Measurements from ENCODE around the gene NIBAN1. TPM values are rescaled to one million over a fixed set of nuclear protein-coding genes. Genes with fewer than 3 reads are reported as not detected.

NIBAN1 gene
- 22.8 TPM for total RNA-seq

GRCh38 chr1:184974056-184974836 lies at the start of gene NIBAN1:
TSS of gene NIBAN1 (minus strand) at chr1:184974508. CDS start at chr1:184974356, 152 bp downstream.
- no peaks in the 10 kb centered on the region for H3K9me3 ChIP-seq
- no peaks in the 10 kb centered on the region for H3K36me3 ChIP-seq
- peak within 1 kb of the TSS; percentile 92 for H3K27ac ChIP-seq
- intact Hi-C loops (cut with DNase I) = no loop called here
- H3K4me3 ChIP-seq = peak within 1 kb of the TSS; percentile 75 to 78
- peak in 1 of 2 donors; percentile 52 for TF ChIP-seq POLR2AphosphoS5 (IDR thresholded peaks at IDR 0.05; ENCODE audit: insufficient read depth in 1 of 2, low read depth in 1 of 2)
- TF ChIP-seq POLR2A (IDR thresholded peaks at IDR 0.05) = no peak
- peaks cover 29% of the 10 kb centered on the region for H3K4me1 ChIP-seq
- DNase-seq (ENCODE audit: extremely low spot score in 2 of 2) = no peak
- no peaks in the 10 kb centered on the region for H3K27me3 ChIP-seq

- intact Hi-C loops (cut with DNase I) = no loop called here
- H3K27ac ChIP-seq = no peak overlapping the region
- no peak overlapping the region for H3K4me3 ChIP-seq
- no peak for DNase-seq (ENCODE audit: extremely low spot score in 2 of 2)
- no peaks in the 10 kb centered on the region for H3K36me3 ChIP-seq
- H3K9me3 ChIP-seq = no peaks in the 10 kb centered on the region
- no peak for TF ChIP-seq CTCF (IDR thresholded peaks at IDR 0.05)
- H3K4me1 ChIP-seq = no peaks in the 10 kb centered on the region
- H3K27me3 ChIP-seq = no peaks in the 10 kb centered on the region
Measured at GRCh38 chr1:185017966-185018365, 43.7 kb upstream of the NIBAN1 start.

- no peak overlapping the region for H3K27ac ChIP-seq
- no peaks in the 10 kb centered on the region for H3K9me3 ChIP-seq
- intact Hi-C loops (cut with DNase I) = no loop called here
- H3K4me1 ChIP-seq = no peaks in the 10 kb centered on the region
- no peaks in the 10 kb centered on the region for H3K27me3 ChIP-seq
- no peak overlapping the region for H3K4me3 ChIP-seq
- H3K36me3 ChIP-seq = no peaks in the 10 kb centered on the region
- TF ChIP-seq CTCF (IDR thresholded peaks at IDR 0.05) (no peak), POLR2A (IDR thresholded peaks at IDR 0.05) (no peak), POLR2AphosphoS5 (IDR thresholded peaks at IDR 0.05; ENCODE audit: insufficient read depth in 1 of 2, low read depth in 1 of 2) (no peak)
- DNase-seq (ENCODE audit: extremely low spot score in 2 of 2) = no peak
Measured at GRCh38 chr1:185017338-185017737, 43.0 kb upstream of the NIBAN1 start.

- no peak for DNase-seq (ENCODE audit: extremely low spot score in 2 of 2)
- Histone ChIP-seq H3K4me3 (no peak overlapping the region), H3K27me3 (no peaks in the 10 kb centered on the region), H3K27ac (no peak overlapping the region), H3K36me3 (no peaks in the 10 kb centered on the region), H3K4me1 (no peaks in the 10 kb centered on the region), H3K9me3 (no peaks in the 10 kb centered on the region)
- intact Hi-C loops (cut with DNase I) = no loop called here
- TF ChIP-seq CTCF (IDR thresholded peaks at IDR 0.05) (no peak), POLR2AphosphoS5 (IDR thresholded peaks at IDR 0.05; ENCODE audit: insufficient read depth in 1 of 2, low read depth in 1 of 2) (no peak), POLR2A (IDR thresholded peaks at IDR 0.05) (no peak)
Measured at GRCh38 chr1:185016880-185017279, 42.6 kb upstream of the NIBAN1 start.

GRCh38 chr1:185015631-185016030 lies 41.3 kb upstream of the NIBAN1 start:
- intact Hi-C loops (cut with DNase I) = no loop called here
- Histone ChIP-seq H3K9me3 (no peaks in the 10 kb centered on the region), H3K27ac (no peak overlapping the region), H3K27me3 (no peaks in the 10 kb centered on the region), H3K4me3 (no peak overlapping the region), H3K4me1 (no peaks in the 10 kb centered on the region), H3K36me3 (no peaks in the 10 kb centered on the region)
- no peak for DNase-seq (ENCODE audit: extremely low spot score in 2 of 2)
- TF ChIP-seq POLR2A (IDR thresholded peaks at IDR 0.05) (no peak), CTCF (IDR thresholded peaks at IDR 0.05) (no peak), POLR2AphosphoS5 (IDR thresholded peaks at IDR 0.05; ENCODE audit: insufficient read depth in 1 of 2, low read depth in 1 of 2) (no peak)

Measured in vagina (tissue), 2 donors.